Suppressor macrophage treated with lipopolysaccharide for 4 hours (primary cell): Measurements from ENCODE around the gene TRPM2.
A peak's percentile ranks its signal among the peaks of the same experiment; 100 is the strongest.

Experiments used
- DNase-seq: peaks from one replicate; pipeline ENCODE4 v3.0.0-alpha.2; 2020

The TRPM2 gene

DNA sequence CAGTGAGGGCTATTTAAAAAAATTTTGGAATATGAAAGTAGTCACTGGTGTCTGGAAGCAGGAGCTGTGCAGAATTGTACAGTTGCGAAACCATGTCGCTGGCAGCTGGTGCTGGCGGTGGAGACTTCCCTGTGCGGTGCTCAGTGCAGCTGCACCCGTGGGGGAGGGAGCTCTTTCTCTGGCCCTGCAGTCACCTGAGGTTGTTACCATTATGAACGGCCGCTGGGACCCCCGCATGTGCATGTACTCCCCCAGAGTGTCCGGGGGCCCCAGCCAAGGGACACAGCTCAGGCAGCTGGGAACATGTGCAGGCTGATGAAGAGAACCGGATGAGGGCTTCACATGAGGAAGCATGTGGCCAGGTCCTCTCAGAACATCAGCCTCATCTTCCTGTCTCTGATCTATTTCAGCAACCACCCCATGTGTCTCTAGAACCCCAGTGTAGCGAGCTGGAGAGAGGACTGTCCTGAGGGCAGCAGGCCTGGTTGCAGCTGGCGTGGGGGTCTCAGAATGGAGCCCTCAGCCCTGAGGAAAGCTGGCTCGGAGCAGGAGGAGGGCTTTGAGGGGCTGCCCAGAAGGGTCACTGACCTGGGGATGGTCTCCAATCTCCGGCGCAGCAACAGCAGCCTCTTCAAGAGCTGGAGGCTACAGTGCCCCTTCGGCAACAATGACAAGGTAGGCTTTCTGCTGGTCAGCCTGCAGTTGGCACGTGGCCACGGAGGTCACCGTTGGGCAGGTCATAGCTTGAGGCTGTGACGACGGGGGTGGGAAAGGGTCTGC, at the start of gene TRPM2:
TSS of gene TRPM2 (plus strand) at position 431 of the 780 bp plus-strand sequence. CDS start at position 511, 80 bp downstream.
- DNase-seq = peak; percentile 87

DNA sequence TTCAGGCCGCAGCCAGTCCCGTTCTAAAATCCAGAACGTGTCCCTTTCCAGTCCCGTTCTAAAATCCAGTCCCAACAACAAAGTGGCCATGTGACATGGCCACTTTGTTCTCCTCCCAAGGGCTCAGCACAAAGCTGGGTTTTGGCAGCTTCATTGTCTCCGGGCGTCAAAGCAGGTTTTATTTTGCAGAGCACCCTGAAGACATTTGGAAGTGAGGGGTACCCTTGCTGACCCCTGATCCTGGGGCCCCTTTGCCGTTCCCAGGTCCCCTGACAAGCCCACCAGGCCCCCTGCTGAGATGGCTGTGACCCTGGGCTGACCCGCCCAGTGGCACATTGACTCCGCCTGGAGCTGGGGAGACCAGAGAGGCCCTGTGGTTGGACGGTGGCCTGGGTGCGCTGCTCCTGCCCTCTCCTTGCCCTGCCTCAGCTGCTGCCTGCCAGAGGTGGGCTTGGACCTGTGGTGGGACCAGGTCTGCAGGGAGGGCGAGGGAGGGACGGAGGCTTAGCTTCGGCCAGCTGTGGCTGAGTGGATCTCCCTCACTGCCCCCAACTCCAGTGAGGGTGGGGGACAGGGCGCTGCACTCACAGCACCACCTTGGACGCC, 49.3 kb upstream of the TRPM2 start:
- DNase-seq = no peak

DNA sequence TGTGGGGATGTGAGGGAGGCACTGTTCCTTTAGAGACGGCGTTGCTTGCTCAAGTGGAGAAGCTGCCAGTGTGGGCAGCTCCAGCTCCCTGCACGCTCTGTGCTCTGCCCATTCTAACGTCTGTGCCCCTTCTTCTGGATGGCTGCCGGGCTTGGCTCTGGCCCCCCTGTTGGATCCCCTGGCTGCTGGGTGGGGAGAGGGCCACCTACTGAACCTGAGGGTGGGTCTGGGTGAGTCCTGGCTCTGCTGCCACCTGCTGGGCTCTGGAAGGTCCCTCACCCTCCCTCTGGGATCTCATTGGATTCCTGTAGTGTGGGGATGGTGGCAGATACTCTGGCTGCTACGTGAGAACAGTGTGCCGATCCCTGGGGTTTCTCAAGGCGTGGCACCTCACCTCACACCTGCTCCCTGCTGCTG, 48.5 kb upstream of the TRPM2 start:
- peak; percentile 51 for DNase-seq

DNA sequence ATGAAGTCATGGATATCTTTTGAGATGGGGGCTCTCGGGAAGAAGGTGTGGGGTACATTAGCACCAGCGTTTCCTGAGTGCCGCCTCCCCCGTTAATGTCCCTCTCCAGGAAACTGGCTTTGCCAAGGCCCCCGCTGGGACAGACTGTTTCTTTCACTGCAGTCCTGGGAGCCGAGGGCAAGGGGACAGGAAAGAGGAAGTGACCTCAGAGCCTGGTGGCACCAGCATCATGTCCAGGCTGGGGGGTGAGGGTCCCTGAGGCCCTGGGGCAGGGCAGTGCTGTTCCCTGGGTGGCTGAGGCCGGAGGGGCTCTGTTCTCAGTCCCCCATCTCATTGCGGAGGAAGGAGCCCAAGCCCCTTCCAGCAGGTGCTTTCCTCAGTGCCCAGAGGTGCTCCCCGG, 47.7 kb upstream of the TRPM2 start:
- no peak for DNase-seq

DNA sequence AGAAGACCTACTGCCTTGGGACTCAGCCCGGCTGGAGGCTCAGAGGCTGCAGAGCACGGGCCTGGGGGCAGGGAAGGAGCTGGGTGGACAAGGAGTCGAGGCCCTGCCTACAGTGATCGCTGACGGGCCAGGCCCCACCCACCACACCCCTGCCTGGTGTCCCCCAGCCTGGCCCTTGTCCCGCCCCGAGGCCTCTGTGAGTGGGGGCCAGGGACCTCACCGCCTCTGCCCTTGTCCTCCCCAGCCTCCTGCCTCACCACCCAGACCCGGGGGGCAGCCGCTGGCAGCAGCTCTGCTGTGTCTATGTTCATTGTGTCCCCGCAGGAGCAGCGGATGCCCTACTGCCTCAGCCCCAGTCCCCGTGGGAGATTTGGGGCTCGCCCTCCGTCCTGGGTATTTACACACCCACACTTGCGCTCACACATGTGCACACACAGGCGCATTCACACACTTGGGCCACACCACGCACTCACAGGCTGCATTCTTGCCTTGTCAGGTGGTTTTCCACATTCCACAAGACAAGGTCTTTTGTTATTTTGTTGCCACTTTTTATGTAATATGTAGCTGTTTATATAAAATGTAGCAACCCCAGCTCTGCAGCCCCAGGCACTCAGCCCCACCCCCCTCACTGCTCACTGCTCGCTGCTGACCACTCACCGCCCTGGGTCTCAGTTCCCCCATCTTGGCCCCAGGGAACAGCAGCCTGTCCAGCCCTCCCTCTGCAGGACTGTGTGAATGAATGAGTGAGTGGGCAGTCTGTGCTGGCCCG, 46.3 kb upstream of the TRPM2 start:
- DNase-seq = no peak

DNA sequence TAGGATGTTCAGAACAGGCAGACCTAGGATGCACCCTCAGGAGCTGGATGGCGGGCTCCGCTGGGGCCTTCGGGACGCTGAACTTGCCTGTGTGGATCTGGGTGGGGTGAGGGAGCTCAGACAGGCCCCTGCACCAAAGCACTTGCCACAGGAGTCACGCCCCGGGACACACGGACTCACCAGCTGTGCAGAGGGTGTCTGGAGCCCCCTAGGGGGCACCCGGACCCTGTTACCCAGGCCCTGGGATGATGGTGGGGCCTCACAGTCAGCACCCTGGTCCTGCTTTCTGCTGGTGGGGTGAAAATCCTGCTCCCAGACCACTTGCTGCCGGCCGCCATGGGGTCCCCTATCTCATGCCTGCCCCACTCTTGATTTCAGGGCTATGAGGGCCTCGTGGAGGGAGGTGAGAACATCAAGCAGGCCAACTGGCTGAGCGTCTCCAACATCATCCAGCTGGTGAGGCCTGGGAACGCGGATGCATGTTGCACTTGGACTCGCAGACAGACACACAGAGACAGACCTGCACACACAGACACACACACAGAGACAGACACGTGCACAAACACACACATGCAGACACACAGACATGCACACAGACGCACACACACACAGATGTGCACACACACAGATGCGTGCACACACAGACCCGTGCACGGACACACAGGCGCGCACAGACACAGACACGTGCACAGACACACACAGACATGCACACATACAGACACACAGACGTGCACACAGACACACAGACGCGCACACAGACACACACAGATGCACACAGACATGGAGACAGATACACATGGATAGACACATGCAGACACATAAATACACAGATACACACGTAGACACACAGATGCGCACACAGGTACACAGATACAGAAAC, 42.6 kb upstream of the TRPM2 start:
- DNase-seq = no peak

DNA sequence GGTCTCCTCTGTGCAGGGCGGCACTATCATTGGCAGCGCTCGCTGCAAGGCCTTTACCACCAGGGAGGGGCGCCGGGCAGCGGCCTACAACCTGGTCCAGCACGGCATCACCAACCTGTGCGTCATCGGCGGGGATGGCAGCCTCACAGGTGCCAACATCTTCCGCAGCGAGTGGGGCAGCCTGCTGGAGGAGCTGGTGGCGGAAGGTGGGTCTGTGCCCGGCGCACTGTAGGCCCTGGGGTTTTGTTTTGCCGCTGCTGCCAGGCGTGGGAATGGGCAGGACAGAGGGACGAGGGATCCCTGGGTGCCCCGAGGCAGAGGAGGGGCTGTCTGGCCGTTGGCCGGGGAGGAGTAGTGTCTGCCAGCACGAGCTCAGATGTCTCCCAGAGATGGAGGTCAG, 41.3 kb upstream of the TRPM2 start:
- DNase-seq = no peak

DNA sequence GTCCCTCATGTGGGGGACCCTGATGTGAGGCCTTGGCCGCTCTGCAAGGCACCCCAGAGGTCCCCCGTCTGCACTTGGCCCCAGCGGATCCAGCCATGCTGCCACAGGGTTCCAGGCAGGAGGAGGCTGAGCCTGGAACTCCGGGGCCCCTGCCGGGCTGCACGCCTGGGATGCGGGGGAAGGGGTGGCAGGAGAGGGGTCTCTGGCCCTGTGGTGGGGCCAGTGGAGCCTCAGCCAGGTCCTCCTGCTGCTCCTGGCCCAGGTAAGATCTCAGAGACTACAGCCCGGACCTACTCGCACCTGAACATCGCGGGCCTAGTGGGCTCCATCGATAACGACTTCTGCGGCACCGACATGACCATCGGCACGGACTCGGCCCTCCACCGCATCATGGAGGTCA, 40.7 kb upstream of the TRPM2 start:
- DNase-seq = no peak

DNA sequence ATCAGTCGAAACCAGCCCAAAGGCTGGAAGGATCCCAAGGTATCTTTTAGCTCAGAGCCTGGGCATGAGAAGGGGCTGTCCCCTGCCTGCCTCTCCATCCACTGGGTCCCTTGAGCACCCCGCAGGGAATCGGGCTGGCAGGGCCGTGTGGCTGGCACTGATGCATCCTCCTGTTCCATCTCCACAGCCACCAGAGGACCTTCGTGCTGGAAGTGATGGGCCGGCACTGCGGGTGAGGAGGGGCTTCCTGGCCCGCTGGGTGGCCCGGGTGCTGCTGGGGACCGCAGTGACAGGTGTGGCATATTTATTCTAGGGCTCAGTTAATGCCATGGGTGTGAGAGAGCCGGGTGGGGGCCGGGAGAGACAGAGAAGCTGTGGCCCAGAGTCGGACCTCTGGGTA, 40.0 kb upstream of the TRPM2 start:
- no peak for DNase-seq

DNA sequence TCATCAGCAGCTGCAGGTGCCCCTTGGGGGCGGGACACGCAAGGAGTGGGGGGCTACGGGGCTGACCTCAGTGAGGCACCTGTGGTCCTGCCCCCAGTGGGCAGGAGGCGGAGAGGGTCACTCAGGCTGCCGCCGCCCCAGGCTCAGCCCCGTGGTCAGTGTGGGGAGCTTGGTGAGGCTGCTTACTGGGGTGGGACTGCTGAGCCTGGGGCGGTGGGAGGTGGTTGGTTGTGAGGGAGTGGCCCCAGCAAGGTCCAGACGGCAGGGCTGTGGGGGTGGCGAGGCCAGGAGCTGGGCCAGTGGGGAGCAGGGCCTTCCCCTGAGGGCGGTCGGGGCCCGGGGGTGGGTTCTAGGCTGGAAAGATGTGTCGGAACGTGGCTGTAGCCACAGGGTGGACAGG, 39.3 kb upstream of the TRPM2 start:
- no peak for DNase-seq

DNA sequence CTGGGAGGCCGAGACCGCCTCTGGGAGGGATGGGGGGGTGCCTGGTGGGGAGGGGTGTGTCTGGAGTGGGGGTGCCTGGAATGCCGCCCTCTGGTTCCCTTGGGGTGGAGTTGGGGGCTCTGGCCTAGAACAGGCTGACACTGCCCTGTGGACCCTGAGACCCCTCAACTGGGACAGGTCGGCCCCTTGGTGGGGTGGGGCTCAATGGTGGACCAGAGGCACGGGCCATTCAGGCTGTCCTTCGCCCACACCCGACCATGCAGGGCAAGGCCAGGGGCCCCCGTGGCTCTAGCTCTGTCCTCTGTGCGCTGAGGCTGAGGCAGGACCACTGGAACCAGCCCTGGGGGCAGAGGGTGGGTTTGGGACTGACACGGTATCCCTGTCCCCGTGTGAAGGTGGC, 38.9 kb upstream of the TRPM2 start:
- DNase-seq = no peak

DNA sequence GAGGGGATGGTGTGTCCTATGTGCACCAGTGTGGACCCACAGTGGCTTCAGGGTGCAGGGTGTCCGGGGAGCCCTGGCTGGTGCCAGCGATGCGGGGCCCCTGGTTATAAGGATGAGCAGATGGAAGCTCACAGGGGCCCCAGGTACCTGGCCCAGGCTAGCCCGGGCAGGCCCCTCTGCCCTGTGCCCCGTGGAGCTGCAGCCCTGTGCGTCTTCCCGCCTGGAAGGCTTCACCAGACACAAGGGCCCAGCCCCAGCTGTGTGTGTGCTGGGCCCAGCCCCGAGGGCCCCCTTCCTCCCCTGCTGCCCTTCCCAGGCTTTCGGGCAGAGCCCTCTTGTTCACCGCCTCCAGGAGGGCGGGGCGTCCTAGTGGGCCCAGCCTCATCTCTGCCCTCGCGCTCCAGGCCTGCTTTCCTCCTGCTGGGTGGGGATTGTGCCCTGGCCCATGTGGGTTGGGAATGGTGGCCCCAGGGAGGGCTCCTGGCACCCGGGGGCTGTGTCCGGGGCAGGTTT, 37.7 kb upstream of the TRPM2 start:
- DNase-seq = no peak

DNA sequence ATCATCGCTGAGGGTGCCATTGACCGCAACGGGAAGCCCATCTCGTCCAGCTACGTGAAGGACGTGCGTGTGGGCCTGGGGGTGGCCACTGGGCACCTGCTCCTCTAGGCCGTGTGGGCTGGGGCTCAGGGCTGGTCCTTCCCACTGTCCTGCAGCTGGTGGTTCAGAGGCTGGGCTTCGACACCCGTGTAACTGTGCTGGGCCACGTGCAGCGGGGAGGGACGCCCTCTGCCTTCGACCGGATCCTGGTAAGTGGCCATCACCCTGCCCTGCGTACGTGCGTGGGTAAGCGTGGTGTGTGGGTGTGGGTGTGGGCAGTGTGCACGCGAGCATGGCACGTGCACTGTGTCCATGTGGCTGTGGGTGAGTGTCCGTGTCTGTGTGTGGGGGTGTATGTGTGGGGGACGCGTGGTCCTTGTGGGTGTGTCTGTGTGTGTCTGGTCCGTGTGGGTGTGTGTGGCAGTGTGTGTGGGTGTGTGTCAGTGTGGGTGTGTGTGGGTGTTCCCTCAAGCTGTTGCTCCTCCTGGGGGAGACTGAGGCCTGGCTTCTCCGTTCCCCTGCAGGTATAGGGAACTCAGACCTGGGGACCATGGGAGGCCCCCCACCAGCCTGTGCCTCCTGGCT, 37.0 kb upstream of the TRPM2 start:
- DNase-seq = no peak

DNA sequence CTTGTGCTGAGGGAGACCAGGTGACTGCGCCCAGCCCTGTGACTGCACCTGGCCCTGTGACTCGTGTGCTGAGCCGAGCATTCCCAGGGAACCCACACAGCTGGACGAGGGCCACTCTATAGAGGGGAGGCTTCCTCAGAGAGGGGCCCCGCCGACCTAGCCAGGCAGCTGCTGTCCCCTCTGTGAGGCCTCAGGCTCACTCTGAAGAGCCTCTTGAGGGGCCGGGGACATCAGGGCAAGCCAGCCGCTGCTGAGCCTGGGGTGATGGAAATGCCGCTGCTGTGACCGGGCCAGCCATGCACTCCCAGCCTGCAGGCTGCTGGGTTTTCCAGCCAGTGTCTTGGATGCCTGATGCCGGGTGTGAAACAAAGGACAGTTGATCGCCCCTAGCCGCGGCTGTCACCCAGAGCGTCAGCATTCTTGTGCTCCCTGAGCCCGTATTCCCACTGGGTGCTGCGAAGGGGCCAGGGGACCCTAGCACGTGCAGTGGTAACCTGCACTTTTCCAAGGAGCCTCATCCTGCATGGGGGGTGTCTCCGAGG, 36.1 kb upstream of the TRPM2 start:
- DNase-seq = no peak

DNA sequence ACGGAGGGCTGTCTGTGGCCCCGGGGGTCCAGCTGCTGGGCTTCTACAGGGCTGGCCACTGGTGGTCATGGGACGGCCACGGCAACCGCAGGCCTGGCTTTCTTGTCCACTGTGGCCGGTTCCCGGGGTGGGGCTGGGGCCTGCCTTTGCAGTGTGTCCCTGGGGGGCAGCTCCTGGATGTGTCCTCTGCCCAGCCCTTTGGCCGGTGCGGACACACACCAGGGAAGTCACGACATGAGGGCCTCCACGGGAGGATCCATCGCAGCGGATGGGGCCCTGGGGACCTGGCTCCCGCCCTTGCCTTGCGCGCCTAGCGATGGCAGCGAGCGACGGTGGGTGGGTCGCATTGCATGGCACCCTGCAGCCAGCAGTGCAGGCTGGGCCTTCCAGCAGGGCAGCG, 35.5 kb upstream of the TRPM2 start:
- no peak for DNase-seq

DNA sequence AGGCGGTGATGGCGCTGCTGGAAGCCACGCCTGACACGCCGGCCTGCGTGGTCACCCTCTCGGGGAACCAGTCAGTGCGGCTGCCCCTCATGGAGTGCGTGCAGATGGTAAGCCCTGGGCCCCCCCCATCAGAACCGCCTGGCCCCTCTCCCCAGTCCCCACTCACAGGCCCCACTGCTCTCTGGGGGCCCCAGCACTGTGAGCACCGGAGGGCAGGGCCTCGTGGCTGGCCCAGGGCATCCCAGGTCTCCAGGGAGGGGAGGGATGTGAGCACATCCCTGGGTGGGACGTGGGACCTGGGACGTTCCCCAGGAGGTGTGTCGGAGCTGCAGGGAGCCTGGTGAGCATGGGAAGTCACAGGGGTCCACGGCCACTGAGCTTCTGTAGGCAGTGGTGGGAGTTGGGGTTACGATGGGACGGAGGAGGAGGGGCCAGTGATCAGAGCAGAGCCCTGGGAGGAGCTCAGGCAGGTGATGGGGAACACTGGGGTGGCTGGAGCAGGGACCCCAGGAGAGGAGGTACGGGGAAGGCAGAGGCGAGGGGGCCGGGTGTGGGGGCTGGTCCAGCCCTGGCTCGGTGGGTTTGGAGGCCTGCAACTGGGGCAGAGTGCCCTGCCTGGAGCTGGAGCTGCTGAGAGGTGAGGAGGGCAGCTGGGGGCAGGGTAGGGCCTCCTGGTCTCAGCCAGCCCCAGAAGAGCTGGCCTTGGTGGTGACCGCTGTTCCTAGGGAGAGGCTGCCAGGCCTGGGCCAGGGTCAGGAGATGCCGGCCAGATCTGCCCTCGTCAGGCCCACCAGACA, 34.7 kb upstream of the TRPM2 start:
- no peak for DNase-seq

DNA sequence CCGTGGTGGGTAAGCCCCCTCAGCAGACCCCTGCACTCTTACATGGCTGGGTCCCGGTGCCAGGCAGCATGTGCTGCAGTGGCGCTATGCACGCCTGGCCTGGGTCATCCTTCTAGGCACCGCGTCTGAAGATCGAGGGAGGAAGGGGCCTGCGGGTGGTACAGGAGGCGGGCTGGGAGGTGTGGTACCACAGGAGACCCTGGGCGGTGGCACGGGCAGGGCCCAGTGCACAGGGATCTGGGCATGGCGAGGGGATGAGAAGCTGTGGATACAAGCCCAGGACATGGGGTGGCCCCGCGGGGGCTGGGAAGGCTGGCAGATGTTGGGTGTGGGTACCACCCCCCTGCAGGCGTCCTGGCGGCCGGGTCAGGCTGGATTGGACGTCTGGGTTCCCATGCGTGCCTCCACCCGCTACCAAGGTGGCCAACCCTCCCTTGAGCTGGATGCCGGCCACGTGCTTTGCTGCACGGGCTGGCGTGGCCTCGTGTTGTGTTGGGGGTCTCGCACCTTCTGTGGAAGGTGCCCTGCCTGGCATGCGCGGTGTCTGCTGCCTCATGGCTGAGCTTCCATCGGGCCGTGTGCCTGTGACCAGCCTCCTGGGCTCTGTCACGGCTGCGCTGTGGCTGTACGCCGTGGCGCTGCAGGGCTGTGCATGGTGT, 33.9 kb upstream of the TRPM2 start:
- no peak for DNase-seq

DNA sequence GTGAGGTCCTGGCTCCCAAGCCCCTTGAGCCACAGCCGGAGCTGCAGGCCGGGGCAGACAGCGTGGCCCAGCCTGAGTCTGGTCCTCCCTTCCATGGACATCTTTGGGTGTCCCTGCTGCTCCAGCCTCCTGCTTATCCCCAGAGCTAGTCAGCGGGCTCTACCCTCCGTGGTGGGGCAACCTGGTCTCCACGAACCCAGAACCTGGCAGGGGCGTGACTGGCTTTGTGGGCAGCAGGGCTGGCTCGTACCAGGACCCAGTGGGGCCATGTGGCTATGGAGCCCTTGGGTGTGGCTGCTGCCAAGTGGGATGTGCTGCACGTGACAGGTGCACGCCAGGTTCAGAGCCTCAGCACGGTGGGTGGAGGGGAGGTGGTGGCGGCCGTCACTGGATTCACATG, 32.6 kb upstream of the TRPM2 start:
- no peak for DNase-seq

DNA sequence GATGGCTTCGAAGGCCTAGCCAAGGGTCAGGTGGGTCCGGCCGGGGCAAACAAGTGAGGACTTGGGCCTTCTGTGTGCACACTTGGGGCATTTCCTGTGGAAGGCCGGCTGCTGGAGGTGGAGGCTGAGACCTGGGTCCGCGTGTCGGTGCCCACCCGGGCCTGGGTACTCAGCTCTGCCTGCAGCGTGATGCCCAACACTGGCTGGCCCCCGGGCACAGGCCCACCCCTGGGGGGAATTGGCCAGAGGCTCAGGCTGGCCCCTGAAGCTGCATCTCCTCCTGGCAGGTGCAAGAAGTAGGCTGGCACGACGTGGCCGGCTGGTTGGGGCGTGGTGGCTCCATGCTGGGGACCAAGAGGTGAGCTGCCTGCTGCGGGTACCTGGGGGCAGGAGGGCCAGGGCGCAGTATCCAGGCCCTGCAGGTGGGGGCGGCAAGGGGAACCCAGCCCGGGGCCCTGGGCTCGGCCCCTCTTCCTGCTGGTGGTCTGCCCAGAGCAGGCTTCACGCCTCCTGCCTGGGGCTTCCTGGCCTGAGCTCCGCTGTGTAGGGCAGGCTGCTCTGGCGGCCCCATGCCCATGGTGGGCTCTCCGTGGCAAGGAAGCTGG, 31.5 kb upstream of the TRPM2 start:
- no peak for DNase-seq
